NCI-H2227 (cell line): ENCODE measurements around the gene CHID1.

Experiments used
- DNase-seq: peaks from one replicate; lab custom pipeline; 2025; ENCODE audit not compliant: unreplicated experiment; lab: John Stamatoyannopoulos, UW

CHID1 gene

GRCh38 chr11:826227-826621 is 84.4 kb downstream of the CHID1 start:
- no peak for DNase-seq

- DNase-seq, result no peak
Observed at GRCh38 chr11:825366-826226, 85.0 kb downstream of the CHID1 start.

- DNase-seq, result no peak
Observed at GRCh38 chr11:824942-825341, 85.7 kb downstream of the CHID1 start.

GRCh38 chr11:824292-824880 is 86.2 kb downstream of the CHID1 start:
- DNase-seq, result no peak

GRCh38 chr11:823441-824291 is 86.9 kb downstream of the CHID1 start:
- DNase-seq, result no peak

- DNase-seq, result no peak
Observed at GRCh38 chr11:821512-822371, 88.9 kb downstream of the CHID1 start.

GRCh38 chr11:820655-821511 is 89.7 kb downstream of the CHID1 start:
- no peak for DNase-seq

- DNase-seq, result peak; percentile 86
Observed at GRCh38 chr11:819943-820649, 90.5 kb downstream of the CHID1 start.

GRCh38 chr11:819129-819931 is 91.3 kb downstream of the CHID1 start:
- DNase-seq, result peak; percentile 97

GRCh38 chr11:818396-819128 is 92.0 kb downstream of the CHID1 start, which contains the start of gene PNPLA2:
Gene PNPLA2 (plus strand): TSS chr11:818914. CDS start chr11:819719, 805 bp downstream.
- DNase-seq, result no peak
